ENCODE data around the gene ACKR1.

Gene ACKR1

GRCh38 chr1:159223004-159223403 is 18.3 kb downstream of the ACKR1 start:
- no peak for DNase-seq

- DNase-seq = no peak
Observed at GRCh38 chr1:159228554-159228953, 23.9 kb downstream of the ACKR1 start.

- DNase-seq = no peak
Observed at GRCh38 chr1:159229260-159229885, 24.7 kb downstream of the ACKR1 start.

- DNase-seq = no peak
Observed at GRCh38 chr1:159229896-159230295, 25.2 kb downstream of the ACKR1 start.

GRCh38 chr1:159239551-159240220 is 35.0 kb downstream of the ACKR1 start:
- no peak for DNase-seq

- DNase-seq = no peak
Observed at GRCh38 chr1:159247266-159247665, 42.6 kb downstream of the ACKR1 start.

GRCh38 chr1:159248311-159248710 is 43.6 kb downstream of the ACKR1 start:
- no peak for DNase-seq

- DNase-seq = no peak
Observed at GRCh38 chr1:159250638-159251216, 46.1 kb downstream of the ACKR1 start.

Measured in T-helper 9 cell (primary cell).